Neural cell (in vitro differentiated cells): ENCODE results near the gene PHLDB2. TPM values are rescaled to one million over a fixed set of nuclear protein-coding genes. Genes with fewer than 3 reads are reported as not detected.
A peak's percentile ranks its signal among the peaks of the same experiment; 100 is the strongest.

Experiments
- H2AFZ ChIP-seq: fragments of 200-600, 300-800 bp; sonication (generic), shearing (Covaris generic); 2 replicates; pipeline ENCODE4 v1.6.0; 2014; ENCODE audit warnings: low read depth, mild to moderate bottlenecking, antibody characterized with exemption, low read length, moderate library complexity
- H3F3A ChIP-seq: fragments of 200-600 bp; shearing (Covaris generic); 2 replicates; pipeline ENCODE4 v1.6.1; 2016; ENCODE audit warnings: mild to moderate bottlenecking, moderate library complexity, mixed read lengths, antibody characterized with exemption, low read length; ENCODE audit not compliant: insufficient read depth, poor library complexity, severe bottlenecking
- H3K27ac ChIP-seq: fragments of 200-600, 300-800 bp; sonication (generic), shearing (Covaris generic); 2 replicates; pipeline ENCODE4 v1.5.1; 2014; ENCODE audit warnings: mild to moderate bottlenecking, low read length, moderate library complexity
- H3K27me3 ChIP-seq: fragments of 300-800, 200-600 bp; sonication (generic), shearing (Covaris generic); 2 replicates; pipeline ENCODE4 v1.6.0; 2014; ENCODE audit warnings: mild to moderate bottlenecking, low read depth, low read length, moderate library complexity; ENCODE audit not compliant: insufficient read depth
- H3K36me3 ChIP-seq: fragments of 300-800, 200-600 bp; sonication (generic), shearing (Covaris generic); 2 replicates; pipeline ENCODE4 v1.5.1; 2014; ENCODE audit warnings: mild to moderate bottlenecking, antibody characterized with exemption, low read length, moderate library complexity; ENCODE audit not compliant: insufficient read depth
- H3K4me2 ChIP-seq: fragments of 300-800, 200-600 bp; sonication (generic), shearing (Covaris generic); 2 replicates; pipeline ENCODE4 v1.6.0; 2014; ENCODE audit warnings: mild to moderate bottlenecking, low read length
- H3K4me3 ChIP-seq: fragments of 300-800, 200-600 bp; sonication (generic), shearing (Covaris generic); 2 replicates; pipeline ENCODE4 v1.5.1; 2014; ENCODE audit warnings: mild to moderate bottlenecking, low read length, moderate library complexity
- H3K79me2 ChIP-seq: fragments of 200-600 bp; shearing (Covaris generic); replicated peaks from 2 replicates; pipeline ENCODE4 v1.6.0; 2014; ENCODE audit warnings: mild to moderate bottlenecking, low read length, moderate library complexity; ENCODE audit not compliant: insufficient read depth
- H3K9ac ChIP-seq: fragments of 300-800, 200-600 bp; sonication (generic), shearing (Covaris generic); 2 replicates; pipeline ENCODE4 v1.6.1; 2016; ENCODE audit warnings: mild to moderate bottlenecking, low read length, mixed read lengths
- H3K9me2 ChIP-seq: fragments of 200-600 bp; shearing (Covaris generic); 2 replicates; pipeline ENCODE4 v1.6.1; 2016; ENCODE audit warnings: mild to moderate bottlenecking, low read length, mixed read lengths; ENCODE audit not compliant: insufficient read depth
- H3K9me3 ChIP-seq: fragments of 200-600, 300-800 bp; sonication (generic), shearing (Covaris generic); 2 replicates; pipeline ENCODE4 v1.6.1; 2016; ENCODE audit warnings: mild to moderate bottlenecking, mixed run types, low read length, moderate library complexity, mixed read lengths
- H4K20me1 ChIP-seq: fragments of 200-600 bp; shearing (Covaris generic); 2 replicates; pipeline ENCODE4 v1.6.1; 2016; ENCODE audit warnings: mild to moderate bottlenecking, mixed run types; ENCODE audit not compliant: insufficient read depth
- EP300 ChIP-seq: fragments of 450-650 bp; conservative IDR thresholded peaks from 2 replicates; pipeline ENCODE4 v1.6.1; 2014; ENCODE audit warnings: antibody characterized with exemption, mild to moderate bottlenecking, moderate library complexity; ENCODE audit not compliant: poor library complexity, severe bottlenecking
- EZH2 ChIP-seq: fragments of 200-600, 300-800 bp; shearing (Covaris generic), sonication (generic); IDR thresholded peaks from 2 replicates; pipeline ENCODE4 v1.6.1; 2014; ENCODE audit warnings: antibody characterized with exemption, low read length, borderline replicate concordance, mild to moderate bottlenecking; ENCODE audit not compliant: insufficient read depth, poor library complexity, severe bottlenecking
- MXI1 ChIP-seq: fragments of 450-650 bp; conservative IDR thresholded peaks from 2 replicates; pipeline ENCODE4 v1.6.1; 2014; ENCODE audit warnings: antibody characterized with exemption, mild to moderate bottlenecking; ENCODE audit not compliant: poor library complexity, severe bottlenecking
- POLR2AphosphoS5 ChIP-seq: IDR thresholded peaks from 2 replicates; pipeline ENCODE4 v1.6.1; 2012
- RAD21 ChIP-seq: fragments of 450-650 bp; conservative IDR thresholded peaks from 2 replicates; pipeline ENCODE4 v1.6.1; 2014; ENCODE audit warnings: antibody characterized with exemption, mild to moderate bottlenecking, moderate library complexity
- REST ChIP-seq: IDR thresholded peaks from 2 replicates; pipeline ENCODE4 v1.6.1; 2012; ENCODE audit warnings: borderline replicate concordance
- SMC3 ChIP-seq: fragments of 450-650 bp; conservative IDR thresholded peaks from 2 replicates; pipeline ENCODE4 v1.6.1; 2014; ENCODE audit warnings: antibody characterized with exemption, mild to moderate bottlenecking, moderate library complexity; ENCODE audit not compliant: poor library complexity
- TAF1 ChIP-seq: IDR thresholded peaks from 2 replicates; pipeline ENCODE4 v1.6.1; 2012; ENCODE audit warnings: low read depth
- polyA plus RNA-seq: library from polyadenylated mRNA; depleted of rRNA; stranded (reverse); fragments of >200 nt; gene quantifications from 2 replicates; pipeline ENCODE4 v1.2.3, GENCODE V29; 2014
- TF ChIP-seq, protein P1 (sequence below): fragments of 450-650 bp; IDR thresholded peaks from 2 replicates; pipeline ENCODE4 v1.5.1; 2014; ENCODE audit warnings: antibody characterized with exemption, mild to moderate bottlenecking, moderate library complexity; ENCODE audit not compliant: poor library complexity, severe bottlenecking

Gene PHLDB2
- polyA plus RNA-seq, 1 donor from 2014 or later = 1.4 TPM

GRCh38 chr3:112002096-112002971, 143.3 kb downstream of the PHLDB2 start:
- Histone ChIP-seq H3K9me3 (no peaks in the 10 kb centered on the region), H3K27ac (peak overlapping the region; percentile 98), H3K9me2 (no peaks in the 10 kb centered on the region), H3F3A (no peaks in the 10 kb centered on the region), H3K79me2 (peaks cover 73% of the 10 kb centered on the region), H3K9ac (peak overlapping the region; percentile 99), H3K4me3 (peak overlapping the region; percentile 88), H3K27me3 (no peaks in the 10 kb centered on the region), H4K20me1 (no peaks in the 10 kb centered on the region), H3K4me2 (peak overlapping the region; percentile 99), H2AFZ (no peak overlapping the region), H3K36me3 (peaks cover 18% of the 10 kb centered on the region)
- TF ChIP-seq TAF1 (no peak), REST (no peak), RAD21 (no peak), MXI1 (no peak), SMC3 (no peak), POLR2AphosphoS5 (no peak)
- TF ChIP-seq, protein P1, sequence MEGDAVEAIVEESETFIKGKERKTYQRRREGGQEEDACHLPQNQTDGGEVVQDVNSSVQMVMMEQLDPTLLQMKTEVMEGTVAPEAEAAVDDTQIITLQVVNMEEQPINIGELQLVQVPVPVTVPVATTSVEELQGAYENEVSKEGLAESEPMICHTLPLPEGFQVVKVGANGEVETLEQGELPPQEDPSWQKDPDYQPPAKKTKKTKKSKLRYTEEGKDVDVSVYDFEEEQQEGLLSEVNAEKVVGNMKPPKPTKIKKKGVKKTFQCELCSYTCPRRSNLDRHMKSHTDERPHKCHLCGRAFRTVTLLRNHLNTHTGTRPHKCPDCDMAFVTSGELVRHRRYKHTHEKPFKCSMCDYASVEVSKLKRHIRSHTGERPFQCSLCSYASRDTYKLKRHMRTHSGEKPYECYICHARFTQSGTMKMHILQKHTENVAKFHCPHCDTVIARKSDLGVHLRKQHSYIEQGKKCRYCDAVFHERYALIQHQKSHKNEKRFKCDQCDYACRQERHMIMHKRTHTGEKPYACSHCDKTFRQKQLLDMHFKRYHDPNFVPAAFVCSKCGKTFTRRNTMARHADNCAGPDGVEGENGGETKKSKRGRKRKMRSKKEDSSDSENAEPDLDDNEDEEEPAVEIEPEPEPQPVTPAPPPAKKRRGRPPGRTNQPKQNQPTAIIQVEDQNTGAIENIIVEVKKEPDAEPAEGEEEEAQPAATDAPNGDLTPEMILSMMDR = no peak

DNA sequence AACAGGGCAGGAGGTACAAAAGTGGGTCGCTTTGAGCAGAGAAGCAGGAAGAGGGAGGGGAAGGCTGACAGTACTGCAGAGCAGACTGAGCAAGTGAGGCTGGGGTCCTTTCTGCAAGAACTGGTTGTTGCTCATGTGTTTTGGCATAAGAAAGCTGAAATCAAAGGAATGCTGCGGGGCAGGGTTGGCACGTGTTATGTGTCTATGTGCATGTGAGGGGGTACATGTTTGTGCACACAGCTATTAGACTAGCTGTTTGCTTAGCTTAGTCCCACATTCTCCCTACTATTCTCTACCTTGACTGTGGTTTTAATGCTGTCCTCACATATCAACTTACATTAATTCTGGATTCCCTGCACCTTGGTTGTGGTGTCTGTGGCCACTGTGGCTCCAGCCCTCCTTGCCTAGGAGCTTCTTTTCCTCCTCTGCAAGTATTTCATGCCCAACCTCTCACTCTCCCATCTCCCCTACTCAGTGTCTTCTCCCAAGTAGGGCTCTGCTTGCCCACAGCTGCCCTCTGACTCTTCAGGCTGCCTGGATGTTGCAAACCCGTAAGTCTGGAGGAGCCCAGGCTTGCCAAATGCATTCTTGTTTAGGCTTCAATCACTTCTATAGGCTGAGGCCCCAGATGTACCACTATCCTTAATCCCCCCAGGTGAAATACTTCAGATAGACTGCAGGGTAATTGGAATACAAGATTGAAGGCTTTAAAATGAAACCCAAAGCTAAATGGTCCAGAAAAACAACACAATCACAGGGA, 144.4 kb downstream of the PHLDB2 start:
- no peak overlapping the region for H3K9ac ChIP-seq
- H3K4me3 ChIP-seq = peak overlapping the region; percentile 88
- H3K79me2 ChIP-seq = peaks cover 80% of the 10 kb centered on the region
- no peaks in the 10 kb centered on the region for H3F3A ChIP-seq
- H3K9me2 ChIP-seq = no peaks in the 10 kb centered on the region
- H3K9me3 ChIP-seq = no peaks in the 10 kb centered on the region
- H4K20me1 ChIP-seq = no peaks in the 10 kb centered on the region
- H3K4me2 ChIP-seq = peak overlapping the region; percentile 99
- H3K27me3 ChIP-seq = no peaks in the 10 kb centered on the region
- TF ChIP-seq EZH2 = no peak
- TF ChIP-seq, protein P1 = no peak
- TF ChIP-seq RAD21 = no peak
- TF ChIP-seq SMC3 = no peak
- no peak for TF ChIP-seq MXI1
- TF ChIP-seq REST = no peak
- TF ChIP-seq POLR2AphosphoS5 = no peak
- no peak for TF ChIP-seq TAF1
- no peak for TF ChIP-seq EP300
- no peak overlapping the region for H3K27ac ChIP-seq
- no peak overlapping the region for H2AFZ ChIP-seq
- H3K36me3 ChIP-seq = peaks cover 18% of the 10 kb centered on the region
